ENCODE measurements around the gene ARG1. TPM values are rescaled to one million over a fixed set of nuclear protein-coding genes. Genes with fewer than 3 reads are reported as not detected.

Gene ARG1
- total and polyA plus RNA-seq, 4 donors: 0.31 to 33.1 (median 4.3) TPM

DNA sequence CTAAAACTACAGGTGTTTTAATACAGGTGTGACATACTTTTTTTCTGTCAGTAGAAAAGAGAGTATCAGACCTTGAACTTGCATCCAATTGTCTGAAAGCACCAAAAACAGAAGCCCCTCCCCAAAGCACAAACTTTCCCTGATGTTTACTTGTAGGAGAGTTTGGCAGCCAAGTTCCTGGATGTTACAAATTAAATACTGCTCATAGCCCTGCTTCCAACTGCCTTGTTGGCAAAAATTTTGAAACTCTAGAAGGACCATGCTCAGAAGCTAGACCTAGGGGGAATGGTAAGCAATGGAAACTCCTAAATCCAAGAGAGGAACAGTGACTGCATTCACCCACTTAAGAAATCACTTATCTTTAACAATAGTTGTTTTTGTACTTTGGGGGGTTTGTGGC, 17.0 kb upstream of the ARG1 start:
- Histone ChIP-seq H3K36me3 (ENCODE audit: control insufficient read depth in 4 of 4, insufficient read depth in 4 of 4, low read length in 4 of 4) (no peaks in the 10 kb centered on the region), H3K27me3 (ENCODE audit: control insufficient read depth in 3 of 3, insufficient read depth in 3 of 3, low read length in 2 of 3) (no peaks in the 10 kb centered on the region), H3K4me1 (ENCODE audit: control insufficient read depth in 5 of 5, insufficient read depth in 5 of 5, low read length in 5 of 5) (no peaks in the 10 kb centered on the region), H3K9ac (ENCODE audit: insufficient read depth in 1 of 2, low read length in 2 of 2) (no peak overlapping the region), H3K4me3 (no peak overlapping the region), H3K27ac (ENCODE audit: low read depth in 1 of 2, low read length in 1 of 2) (no peak overlapping the region), H3K9me3 (ENCODE audit: control insufficient read depth in 4 of 4, insufficient read depth in 3 of 4, low read length in 3 of 4) (no peaks in the 10 kb centered on the region)
- TF ChIP-seq, protein P1, sequence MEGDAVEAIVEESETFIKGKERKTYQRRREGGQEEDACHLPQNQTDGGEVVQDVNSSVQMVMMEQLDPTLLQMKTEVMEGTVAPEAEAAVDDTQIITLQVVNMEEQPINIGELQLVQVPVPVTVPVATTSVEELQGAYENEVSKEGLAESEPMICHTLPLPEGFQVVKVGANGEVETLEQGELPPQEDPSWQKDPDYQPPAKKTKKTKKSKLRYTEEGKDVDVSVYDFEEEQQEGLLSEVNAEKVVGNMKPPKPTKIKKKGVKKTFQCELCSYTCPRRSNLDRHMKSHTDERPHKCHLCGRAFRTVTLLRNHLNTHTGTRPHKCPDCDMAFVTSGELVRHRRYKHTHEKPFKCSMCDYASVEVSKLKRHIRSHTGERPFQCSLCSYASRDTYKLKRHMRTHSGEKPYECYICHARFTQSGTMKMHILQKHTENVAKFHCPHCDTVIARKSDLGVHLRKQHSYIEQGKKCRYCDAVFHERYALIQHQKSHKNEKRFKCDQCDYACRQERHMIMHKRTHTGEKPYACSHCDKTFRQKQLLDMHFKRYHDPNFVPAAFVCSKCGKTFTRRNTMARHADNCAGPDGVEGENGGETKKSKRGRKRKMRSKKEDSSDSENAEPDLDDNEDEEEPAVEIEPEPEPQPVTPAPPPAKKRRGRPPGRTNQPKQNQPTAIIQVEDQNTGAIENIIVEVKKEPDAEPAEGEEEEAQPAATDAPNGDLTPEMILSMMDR (IDR thresholded peaks at IDR 0.05; ENCODE audit: control extremely low read depth, extremely low read depth): no peak
- DNase-seq (peak in 2 of 3 donors; percentile 11 to 37), ATAC-seq (ENCODE audit: insufficient read depth, low FRiP score) (no peak)

DNA sequence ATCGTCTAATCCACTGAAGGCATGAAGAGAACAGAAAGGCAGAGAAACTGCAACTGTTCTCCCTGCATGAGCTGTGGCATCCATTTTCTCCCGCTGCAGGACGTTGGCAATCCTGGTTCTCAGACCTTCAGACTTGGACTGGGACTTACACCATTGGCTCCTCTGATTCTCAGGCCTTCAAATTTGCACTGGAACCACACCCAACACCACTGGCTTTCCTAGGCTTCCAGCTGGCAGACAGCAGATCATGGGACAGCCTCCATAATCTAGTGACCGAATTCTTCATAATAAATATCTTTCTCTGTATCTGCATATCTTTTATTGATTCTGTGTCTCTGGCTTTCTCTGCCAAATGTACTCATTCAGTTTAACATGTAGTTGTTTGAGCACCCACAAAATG, 14.1 kb upstream of the ARG1 start:
- ATAC-seq (ENCODE audit: insufficient read depth, low FRiP score) (no peak), DNase-seq (no peak)
- Histone ChIP-seq H3K4me3 (no peak overlapping the region), H3K9ac (ENCODE audit: insufficient read depth in 1 of 2, low read length in 2 of 2) (no peak overlapping the region), H3K27me3 (ENCODE audit: control insufficient read depth in 3 of 3, insufficient read depth in 3 of 3, low read length in 2 of 3) (no peaks in the 10 kb centered on the region), H3K9me3 (ENCODE audit: control insufficient read depth in 4 of 4, insufficient read depth in 3 of 4, low read length in 3 of 4) (no peaks in the 10 kb centered on the region), H3K27ac (ENCODE audit: low read depth in 1 of 2, low read length in 1 of 2) (no peak overlapping the region), H3K36me3 (ENCODE audit: control insufficient read depth in 4 of 4, insufficient read depth in 4 of 4, low read length in 4 of 4) (no peaks in the 10 kb centered on the region), H3K4me1 (ENCODE audit: control insufficient read depth in 5 of 5, insufficient read depth in 5 of 5, low read length in 5 of 5) (no peaks in the 10 kb centered on the region)
- WGBS, 2 donors: 87 to 93% methylated on average over 4 of the region's 4 CpGs
- TF ChIP-seq, protein P1 (IDR thresholded peaks at IDR 0.05; ENCODE audit: control extremely low read depth, extremely low read depth): no peak

DNA sequence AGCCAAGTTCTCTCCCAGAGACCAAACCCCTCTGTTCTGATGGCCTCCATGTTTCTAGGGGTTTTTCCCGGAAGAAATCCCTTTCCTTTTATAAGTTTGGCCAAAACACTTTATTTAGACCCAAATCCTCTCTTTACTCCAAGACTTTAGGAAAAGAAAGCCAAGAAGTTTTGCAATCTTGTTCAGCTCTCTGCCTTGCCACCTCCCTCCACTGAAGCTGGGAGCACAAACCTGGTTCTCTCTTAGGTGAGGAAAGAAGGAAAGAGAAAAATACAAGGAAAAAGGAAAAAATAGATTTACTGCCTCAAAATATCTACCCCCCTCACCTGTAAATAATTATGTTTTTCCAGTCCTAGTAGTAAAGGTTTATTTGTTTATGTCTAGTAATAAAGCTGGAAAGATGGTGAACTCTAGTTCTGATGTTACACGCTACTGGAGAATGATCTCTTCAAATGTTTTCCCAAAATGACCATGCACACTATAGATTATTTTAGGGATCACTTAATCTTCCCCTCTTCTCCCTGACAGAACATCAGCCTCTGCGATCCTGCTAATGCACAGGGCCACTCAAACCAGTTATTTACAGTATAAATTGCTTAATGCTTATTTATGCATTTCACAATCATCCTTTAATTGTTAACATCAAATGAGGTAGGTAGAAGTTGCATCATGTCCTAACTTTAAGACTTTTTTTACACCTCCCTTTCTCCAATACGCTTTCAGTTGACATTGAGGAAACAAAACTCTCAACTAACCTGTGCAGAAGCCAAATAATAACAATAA, 10.9 kb upstream of the ARG1 start:
- peak in 1 of 3 donors; percentile 21 for DNase-seq
- H3K36me3 ChIP-seq (ENCODE audit: control insufficient read depth in 4 of 4, insufficient read depth in 4 of 4, low read length in 4 of 4): no peaks in the 10 kb centered on the region
- H3K4me3 ChIP-seq: no peak overlapping the region
- no peaks in the 10 kb centered on the region for H3K9me3 ChIP-seq (ENCODE audit: control insufficient read depth in 4 of 4, insufficient read depth in 3 of 4, low read length in 3 of 4)
- WGBS, 2 donors: 83 to 91% methylated on average over 4 of the region's 4 CpGs
- TF ChIP-seq, protein P1 (IDR thresholded peaks at IDR 0.05; ENCODE audit: control extremely low read depth, extremely low read depth): no peak
- no peaks in the 10 kb centered on the region for H3K4me1 ChIP-seq (ENCODE audit: control insufficient read depth in 5 of 5, insufficient read depth in 5 of 5, low read length in 5 of 5)
- no peaks in the 10 kb centered on the region for H3K27me3 ChIP-seq (ENCODE audit: control insufficient read depth in 3 of 3, insufficient read depth in 3 of 3, low read length in 2 of 3)
- H3K27ac ChIP-seq (ENCODE audit: low read depth in 1 of 2, low read length in 1 of 2): no peak overlapping the region
- no peak for ATAC-seq (ENCODE audit: insufficient read depth, low FRiP score)
- no peak overlapping the region for H3K9ac ChIP-seq (ENCODE audit: insufficient read depth in 1 of 2, low read length in 2 of 2)

DNA sequence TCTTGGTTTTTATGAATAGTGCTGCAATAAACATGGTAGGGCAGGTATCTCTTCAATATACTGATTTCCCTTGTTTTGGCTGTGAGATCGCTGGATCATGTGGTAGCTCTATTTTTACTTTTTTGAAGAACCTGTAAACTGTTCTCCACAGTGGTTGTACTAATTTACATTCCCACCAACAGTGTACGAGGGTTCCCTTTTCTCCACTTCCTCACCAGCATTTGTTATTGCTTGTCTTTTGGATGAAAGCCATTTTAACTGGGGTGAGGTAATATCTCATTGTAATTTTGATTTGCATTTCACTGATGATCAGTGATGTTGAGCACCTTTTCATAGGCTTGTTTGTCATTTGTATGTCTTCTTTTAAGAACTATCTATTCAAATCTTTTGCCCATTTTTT, 8.0 kb upstream of the ARG1 start:
- Histone ChIP-seq H3K4me3 (no peak overlapping the region), H3K36me3 (ENCODE audit: control insufficient read depth in 4 of 4, insufficient read depth in 4 of 4, low read length in 4 of 4) (no peaks in the 10 kb centered on the region), H3K9ac (ENCODE audit: insufficient read depth in 1 of 2, low read length in 2 of 2) (no peak overlapping the region), H3K27me3 (ENCODE audit: control insufficient read depth in 3 of 3, insufficient read depth in 3 of 3, low read length in 2 of 3) (no peaks in the 10 kb centered on the region), H3K27ac (ENCODE audit: low read depth in 1 of 2, low read length in 1 of 2) (no peak overlapping the region), H3K9me3 (ENCODE audit: control insufficient read depth in 4 of 4, insufficient read depth in 3 of 4, low read length in 3 of 4) (no peaks in the 10 kb centered on the region), H3K4me1 (ENCODE audit: control insufficient read depth in 5 of 5, insufficient read depth in 5 of 5, low read length in 5 of 5) (no peaks in the 10 kb centered on the region)
- no peak for DNase-seq
- ATAC-seq (ENCODE audit: insufficient read depth, low FRiP score): no peak
- TF ChIP-seq, protein P1 (IDR thresholded peaks at IDR 0.05; ENCODE audit: control extremely low read depth, extremely low read depth): no peak
- WGBS, 2 donors: 44 to 52% methylated on average over 2 of the region's 2 CpGs
